SU-DHL-6 (cell line): Measurements from ENCODE around the gene BTBD9.

ENCODE experiments used
- EZH2phosphoT487 ChIP-seq: fragments of 200-600 bp; sonication (generic), shearing (Covaris generic); conservative IDR thresholded peaks from 2 replicates; pipeline ENCODE4 v1.6.1; 2018; ENCODE audit warnings: mild to moderate bottlenecking, antibody characterized with exemption, low read length, moderate library complexity, mixed read lengths
- TF ChIP-seq, protein P1 (sequence below): fragments of 200-600 bp; sonication (generic); IDR thresholded peaks from one replicate; pipeline ENCODE4 v1.5.1; 2017; ENCODE audit warnings: antibody characterized with exemption, mild to moderate bottlenecking, low read length, moderate library complexity; ENCODE audit not compliant: insufficient read depth, poor library complexity, severe bottlenecking

DNA sequence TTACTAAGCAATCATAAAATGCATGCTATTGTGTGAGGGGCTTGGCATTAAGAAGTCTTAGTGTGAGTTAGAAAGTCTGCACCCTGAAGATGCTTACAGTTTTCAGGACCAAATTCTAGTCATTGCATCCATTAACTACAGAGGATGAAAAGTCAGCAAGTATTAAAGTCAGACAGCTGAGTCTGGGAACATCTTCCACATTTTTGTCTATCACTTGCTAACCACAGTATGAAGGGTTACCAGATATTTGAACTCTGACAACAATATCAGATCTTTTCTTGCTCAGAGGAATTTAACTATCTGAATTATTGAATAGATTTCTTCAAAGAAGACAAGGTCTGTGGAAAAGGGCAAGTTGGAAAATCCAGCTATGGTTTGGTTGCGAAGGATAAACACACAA lies 264.4 kb downstream of the BTBD9 start:
- TF ChIP-seq, protein P1, sequence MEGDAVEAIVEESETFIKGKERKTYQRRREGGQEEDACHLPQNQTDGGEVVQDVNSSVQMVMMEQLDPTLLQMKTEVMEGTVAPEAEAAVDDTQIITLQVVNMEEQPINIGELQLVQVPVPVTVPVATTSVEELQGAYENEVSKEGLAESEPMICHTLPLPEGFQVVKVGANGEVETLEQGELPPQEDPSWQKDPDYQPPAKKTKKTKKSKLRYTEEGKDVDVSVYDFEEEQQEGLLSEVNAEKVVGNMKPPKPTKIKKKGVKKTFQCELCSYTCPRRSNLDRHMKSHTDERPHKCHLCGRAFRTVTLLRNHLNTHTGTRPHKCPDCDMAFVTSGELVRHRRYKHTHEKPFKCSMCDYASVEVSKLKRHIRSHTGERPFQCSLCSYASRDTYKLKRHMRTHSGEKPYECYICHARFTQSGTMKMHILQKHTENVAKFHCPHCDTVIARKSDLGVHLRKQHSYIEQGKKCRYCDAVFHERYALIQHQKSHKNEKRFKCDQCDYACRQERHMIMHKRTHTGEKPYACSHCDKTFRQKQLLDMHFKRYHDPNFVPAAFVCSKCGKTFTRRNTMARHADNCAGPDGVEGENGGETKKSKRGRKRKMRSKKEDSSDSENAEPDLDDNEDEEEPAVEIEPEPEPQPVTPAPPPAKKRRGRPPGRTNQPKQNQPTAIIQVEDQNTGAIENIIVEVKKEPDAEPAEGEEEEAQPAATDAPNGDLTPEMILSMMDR = no peak
- no peak for TF ChIP-seq EZH2phosphoT487
